Stimulated activated naive CD8-positive, alpha-beta T cell treated with anti-CD3 and anti-CD28 coated beads, Interleukin-15, Interleukin-2, amounts not matched to agents 100 U/mL and 50 U/mL, for 24 hours (primary cell): ENCODE measurements around the gene UQCC5.

Experiments used
- ATAC-seq: fragments of 150-1000 bp; cut with Tn5 transposase; one replicate; pipeline ENCODE4 v1.10.0; 2021
- DNase-seq: peaks from one replicate; pipeline ENCODE4 v3.0.0; 2021

UQCC5 gene

DNA sequence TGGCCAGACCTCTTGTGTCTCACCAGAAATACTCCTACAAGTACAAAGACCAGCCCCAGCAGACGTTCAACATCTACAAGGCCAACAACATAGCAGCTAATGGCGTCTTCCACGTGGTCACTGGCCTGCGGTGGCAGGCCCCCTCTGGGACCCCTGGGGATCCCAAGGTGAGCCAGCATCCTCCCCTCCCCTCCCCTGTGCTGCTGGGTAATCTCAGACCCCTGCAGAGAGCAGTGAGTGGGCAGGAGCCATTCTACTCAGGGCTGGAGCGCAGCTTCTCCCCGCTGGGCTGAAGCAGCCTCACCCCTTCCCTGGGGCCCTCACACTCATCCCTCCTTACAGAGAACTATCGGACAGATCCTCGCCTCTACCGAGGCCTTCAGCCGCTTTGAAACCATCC lies 31.4 kb upstream of the UQCC5 start:
- no peak for DNase-seq
- no peak for ATAC-seq

GRCh38 chr3:52506266-52506966 lies 30.0 kb upstream of the UQCC5 start:
- no peak for ATAC-seq

DNA sequence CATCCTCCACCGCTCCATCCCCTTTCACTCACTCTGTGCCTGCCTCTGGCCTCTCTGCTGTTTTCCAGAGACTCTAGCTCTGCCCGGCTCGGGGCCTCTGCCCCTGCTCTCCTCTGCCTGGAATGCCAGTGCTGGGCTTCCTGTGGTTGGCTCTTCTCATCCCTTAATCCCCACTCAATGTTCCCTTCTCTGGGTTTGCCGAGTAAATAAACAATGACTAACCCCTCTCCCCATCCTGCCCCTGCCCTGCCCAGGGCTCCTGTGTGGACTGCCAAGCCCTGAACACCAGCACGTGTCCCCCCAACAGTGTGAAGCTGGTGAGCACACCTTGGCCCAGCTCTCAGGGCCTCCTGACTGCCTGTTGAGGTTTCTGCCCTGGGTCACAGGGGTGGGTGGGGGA lies 29.0 kb upstream of the UQCC5 start:
- no peak for DNase-seq
- no peak for ATAC-seq

More at GRCh38 chr3:52506266-52506966, 30.0 kb upstream of the UQCC5 start:
- no peak for DNase-seq

DNA sequence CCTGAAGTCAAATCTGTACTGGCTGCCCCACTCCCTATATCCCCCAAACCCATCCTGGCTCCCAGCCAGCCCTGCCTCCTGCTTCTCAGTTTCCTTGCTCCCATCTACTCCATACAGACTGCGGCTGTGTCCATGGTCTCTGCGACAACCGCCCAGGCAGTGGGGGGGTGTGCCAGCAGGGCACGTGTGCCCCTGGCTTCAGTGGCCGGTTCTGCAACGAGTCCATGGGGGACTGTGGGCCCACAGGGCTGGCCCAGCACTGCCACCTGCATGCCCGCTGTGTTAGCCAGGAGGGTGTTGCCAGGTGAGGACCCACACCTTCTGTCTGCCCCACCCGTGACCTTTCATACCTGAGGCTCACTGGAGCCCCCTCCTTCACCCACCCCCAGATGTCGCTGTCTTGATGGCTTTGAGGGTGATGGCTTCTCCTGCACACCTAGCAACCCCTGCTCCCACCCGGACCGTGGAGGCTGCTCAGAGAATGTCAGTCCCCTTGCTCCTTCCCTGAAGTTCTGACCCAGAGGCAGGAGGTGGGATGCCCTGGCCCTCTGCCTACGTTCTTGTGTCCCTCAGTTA lies 26.6 kb upstream of the UQCC5 start:
- DNase-seq = no peak
- ATAC-seq = no peak

- ATAC-seq (no peak), DNase-seq (no peak)
These were observed 24.9 kb upstream of the UQCC5 start for GRCh38 chr3:52511509-52511908.

- no peak for DNase-seq
- no peak for ATAC-seq
These were observed 24.3 kb upstream of the UQCC5 start for GRCh38 chr3:52512105-52512504.

DNA sequence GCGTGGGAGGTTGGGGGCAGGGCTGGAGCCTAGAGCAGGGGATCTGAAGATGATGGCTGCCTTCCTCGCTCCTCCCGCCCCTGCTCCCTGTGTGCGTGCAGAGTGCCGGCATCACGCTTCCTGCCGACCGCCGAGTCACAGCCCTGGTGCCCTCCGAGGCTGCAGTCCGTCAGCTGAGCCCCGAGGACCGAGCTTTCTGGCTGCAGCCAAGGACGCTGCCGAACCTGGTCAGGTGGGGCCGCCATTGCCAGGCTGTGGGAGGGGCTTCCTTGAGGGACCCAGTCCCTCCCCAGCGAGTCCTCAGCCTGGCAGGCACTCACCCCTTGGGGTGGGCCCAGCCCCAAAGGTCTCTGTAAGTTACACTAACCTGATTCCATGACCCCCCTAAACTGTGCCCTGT lies 23.7 kb upstream of the UQCC5 start:
- no peak for DNase-seq
- ATAC-seq = no peak

DNA sequence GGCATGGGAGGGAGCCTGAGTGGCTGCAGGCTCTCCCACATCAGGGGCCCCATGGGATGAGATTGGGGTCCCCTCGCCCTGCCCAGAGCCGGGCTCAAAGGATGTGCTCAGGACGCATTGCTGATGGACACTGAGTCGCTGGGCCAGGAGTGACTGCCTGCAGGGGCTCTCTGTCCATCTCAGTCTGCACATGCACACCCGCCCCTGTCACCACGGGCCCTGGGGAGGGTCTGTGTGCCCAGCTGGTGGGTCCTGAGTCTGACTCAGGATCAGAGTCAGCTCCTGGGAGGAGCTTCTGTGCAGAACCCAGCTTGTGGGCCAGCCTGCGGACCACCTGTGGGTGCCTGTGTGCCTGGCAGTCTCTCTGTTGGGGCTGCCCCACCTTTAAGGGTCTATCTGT lies 23.1 kb upstream of the UQCC5 start:
- ATAC-seq (no peak), DNase-seq (no peak)

DNA sequence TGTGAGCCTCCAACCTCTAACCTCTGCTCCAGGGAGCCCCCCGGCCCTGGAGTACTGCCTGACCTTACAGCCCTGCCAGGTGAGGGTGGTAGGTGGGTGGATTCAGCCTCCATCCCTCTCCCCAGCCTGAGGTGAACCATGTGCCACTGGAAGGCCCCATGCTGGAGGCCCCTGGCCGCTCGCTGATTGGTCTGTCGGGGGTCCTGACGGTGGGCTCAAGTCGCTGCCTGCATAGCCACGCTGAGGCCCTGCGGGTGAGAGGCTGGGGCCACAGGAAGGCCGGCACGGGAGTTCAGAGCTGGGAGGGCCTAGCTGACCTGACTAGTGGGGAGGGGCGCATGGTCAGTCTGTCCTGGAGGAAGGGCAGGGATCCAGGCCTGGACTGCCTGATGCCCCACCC lies 21.8 kb upstream of the UQCC5 start:
- DNase-seq (no peak), ATAC-seq (no peak)

DNA sequence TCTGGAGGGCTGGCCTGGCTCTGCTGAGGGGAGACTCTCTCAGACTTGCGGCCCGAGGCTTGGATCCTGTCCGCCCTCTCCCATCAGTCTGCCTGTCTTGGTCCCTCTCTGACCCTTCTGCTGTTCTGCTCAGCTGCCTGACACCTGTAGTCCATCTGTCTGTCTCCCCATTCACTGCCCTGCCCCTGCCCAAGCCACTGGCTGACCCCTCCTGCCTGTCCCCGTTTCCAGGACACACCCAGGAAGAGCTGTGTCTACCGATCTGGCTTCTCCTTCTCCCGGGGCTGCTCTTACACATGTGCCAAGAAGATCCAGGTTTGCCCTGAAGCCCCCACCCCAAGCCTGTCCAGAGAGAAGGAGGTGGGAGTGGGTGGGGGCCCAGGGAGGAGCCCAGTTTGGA lies 21.2 kb upstream of the UQCC5 start:
- ATAC-seq (no peak), DNase-seq (no peak)

DNA sequence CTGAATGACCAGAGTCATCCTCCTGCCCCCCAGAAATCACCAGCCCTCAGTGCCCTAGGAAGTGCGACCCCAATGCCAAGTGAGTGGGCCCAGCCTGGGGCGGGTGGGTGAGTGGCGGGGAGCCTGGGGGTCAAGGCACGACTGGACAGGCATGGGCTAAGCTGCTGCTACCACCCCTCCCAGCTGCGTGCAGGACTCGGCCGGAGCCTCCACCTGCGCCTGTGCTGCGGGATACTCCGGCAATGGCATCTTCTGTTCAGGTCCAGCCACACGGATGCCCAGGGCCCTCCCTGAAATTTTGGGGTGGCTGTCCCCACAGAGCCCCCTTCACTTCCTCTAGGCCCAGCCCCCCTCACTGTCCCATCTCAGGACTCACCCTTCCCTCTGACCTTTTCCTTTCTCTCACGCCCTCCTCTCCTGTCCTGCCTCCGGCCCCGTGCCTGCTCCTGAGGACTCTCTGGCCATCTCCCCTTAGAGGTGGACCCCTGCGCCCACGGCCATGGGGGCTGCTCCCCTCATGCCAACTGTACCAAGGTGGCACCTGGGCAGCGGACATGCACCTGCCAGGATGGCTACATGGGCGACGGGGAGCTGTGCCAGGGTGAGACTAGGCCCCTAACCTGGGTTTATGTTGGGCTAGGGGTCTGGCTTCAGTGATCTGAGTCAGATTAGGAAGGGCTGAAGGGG lies 19.8 kb upstream of the UQCC5 start:
- no peak for ATAC-seq

DNA sequence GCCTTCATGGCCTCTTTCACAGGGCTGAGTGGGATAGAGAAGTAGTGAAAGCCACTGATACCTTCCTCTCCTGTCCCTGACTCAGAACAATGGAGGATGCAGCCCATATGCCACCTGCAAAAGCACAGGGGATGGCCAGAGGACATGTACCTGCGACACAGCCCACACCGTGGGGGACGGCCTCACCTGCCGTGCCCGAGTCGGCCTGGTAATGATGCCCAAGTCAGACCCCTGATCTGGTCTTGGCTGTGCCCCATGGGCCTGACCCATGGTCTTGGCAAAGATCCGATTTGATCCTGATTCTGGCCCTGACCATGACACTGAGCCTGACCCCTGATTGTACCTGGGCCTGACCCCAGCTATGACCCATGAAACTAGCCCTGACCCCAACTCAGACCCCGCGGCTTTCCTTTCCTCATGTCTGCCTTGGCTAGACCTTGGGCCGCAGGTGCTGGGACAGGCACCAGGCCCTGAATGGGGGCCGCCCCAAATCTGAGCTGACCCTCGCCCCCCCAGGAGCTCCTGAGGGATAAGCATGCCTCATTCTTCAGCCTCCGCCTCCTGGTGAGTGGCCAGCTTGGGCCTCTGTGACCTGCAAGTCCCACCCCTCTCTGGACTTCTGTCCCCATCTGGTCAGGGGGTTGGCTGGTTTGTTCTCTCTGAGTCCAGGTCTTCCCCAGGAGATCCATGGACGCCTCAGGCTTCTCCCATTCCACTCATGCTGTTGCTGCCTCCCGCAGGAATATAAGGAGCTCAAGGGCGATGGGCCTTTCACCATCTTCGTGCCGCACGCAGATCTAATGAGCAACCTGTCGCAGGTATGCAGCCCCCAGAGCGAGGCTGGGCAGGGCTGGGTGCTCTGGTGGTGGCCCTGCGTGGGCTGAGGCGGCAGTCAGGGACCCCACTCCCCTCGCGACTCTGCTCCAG lies 18.3 kb upstream of the UQCC5 start:
- DNase-seq = no peak
- no peak for ATAC-seq

More for the DNA sequence above, 19.8 kb upstream of the UQCC5 start:
- DNase-seq = no peak

DNA sequence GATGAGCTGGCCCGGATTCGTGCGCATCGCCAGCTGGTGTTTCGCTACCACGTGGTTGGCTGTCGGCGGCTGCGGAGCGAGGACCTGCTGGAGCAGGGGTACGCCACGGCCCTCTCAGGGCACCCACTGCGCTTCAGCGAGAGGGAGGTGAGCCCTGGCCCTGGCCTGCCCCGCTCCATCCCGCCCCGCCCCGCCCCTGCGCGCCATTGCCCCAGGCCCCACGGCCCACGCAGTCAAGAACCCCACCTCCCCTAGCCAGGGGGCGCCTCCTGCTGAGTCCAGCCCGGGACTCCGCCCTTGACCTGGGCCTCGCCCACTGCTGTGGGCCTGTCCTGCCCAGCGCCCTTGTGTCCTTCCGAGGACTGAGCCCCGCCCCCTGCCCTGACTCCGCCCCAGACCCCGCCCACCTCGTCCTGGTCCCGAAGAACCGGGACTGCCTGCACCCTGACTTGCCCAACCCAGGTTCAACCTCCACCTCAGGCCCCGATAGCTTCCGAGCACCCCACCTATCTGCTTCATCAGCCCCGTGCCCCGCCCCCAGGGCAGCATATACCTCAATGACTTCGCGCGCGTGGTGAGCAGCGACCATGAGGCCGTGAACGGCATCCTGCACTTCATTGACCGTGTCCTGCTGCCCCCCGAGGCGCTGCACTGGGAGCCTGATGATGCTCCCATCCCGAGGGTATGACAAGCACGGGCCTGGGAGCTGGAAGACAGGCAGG lies 17.5 kb upstream of the UQCC5 start:
- DNase-seq (no peak), ATAC-seq (no peak)

DNA sequence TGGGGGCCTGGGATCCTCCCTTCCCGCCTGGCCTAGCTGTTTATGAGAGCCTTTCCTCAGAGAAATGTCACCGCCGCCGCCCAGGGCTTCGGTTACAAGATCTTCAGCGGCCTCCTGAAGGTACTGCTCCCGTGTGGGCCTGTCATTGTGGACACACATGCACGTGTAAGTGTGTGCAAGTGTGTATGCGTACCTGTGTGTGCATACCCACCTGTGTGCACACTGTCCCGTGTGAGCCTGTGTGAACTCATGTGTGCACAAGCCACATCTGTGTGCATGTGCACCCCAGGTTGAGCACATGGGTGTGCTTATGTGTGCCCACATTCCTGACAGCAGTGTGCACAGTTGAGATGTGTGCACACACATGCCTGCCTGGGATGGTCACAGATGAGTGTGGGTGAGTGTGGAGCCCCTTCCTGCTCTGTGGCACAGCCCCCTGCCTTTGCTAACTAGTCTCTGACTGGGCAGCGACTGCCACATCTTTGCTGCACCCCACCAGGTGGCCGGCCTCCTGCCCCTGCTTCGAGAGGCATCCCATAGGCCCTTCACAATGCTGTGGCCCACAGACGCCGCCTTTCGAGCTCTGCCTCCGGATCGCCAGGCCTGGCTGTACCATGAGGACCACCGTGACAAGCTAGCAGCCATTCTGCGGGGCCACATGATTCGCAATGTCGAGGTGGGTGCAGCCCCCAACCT lies 16.8 kb upstream of the UQCC5 start:
- no peak for ATAC-seq

DNA sequence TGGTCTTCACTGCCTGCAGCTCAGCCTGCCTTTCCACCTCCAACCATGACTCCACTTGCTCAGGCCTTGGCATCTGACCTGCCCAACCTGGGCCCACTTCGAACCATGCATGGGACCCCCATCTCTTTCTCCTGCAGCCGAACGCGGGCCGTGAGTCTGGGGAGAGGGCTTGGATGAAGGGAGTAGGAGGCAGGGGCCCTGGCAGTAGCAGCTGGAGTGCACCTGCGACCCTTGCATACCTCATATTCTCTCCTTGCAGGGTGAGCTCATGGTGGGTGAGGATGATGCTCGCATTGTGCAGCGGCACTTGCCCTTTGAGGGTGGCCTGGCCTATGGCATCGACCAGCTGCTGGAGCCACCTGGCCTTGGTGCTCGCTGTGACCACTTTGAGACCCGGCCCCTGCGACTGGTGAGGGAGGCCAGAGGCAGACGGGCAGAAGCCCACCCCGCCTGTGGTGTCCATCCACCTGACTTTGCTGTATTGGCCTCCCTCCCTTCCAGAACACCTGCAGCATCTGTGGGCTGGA lies 16.2 kb upstream of the UQCC5 start:
- DNase-seq = no peak
- no peak for ATAC-seq

More for the DNA sequence above, 16.8 kb upstream of the UQCC5 start:
- DNase-seq = no peak

DNA sequence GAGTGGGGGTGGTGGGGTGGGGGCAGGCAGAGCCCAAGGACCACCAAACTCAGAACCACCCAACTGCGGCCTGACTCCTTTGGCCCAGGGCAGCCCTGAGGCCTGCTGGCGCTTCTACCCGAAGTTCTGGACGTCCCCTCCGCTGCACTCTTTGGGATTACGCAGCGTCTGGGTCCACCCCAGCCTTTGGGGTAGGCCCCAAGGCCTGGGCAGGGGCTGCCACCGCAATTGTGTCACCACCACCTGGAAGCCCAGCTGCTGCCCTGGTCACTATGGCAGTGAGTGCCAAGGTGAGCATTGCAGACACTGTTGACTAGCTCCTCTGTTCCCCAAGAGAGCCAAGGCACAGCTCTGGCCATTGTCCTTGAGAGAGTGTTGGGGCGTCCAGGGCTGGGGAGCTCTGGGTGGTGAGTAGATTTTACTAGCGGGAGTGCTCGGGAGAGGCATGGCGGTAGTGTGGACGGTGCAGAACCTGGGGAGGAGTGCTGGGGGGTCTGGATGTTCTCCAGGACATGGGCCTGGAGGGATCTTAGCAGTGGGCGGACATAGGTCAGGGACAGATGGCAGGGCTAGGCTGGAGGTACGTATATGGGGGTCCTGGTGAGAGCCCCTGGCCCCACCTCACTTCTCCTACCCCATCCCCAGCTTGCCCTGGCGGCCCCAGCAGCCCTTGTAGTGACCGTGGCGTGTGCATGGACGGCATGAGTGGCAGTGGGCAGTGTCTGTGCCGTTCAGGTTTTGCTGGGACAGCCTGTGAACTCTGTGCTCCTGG lies 15.5 kb upstream of the UQCC5 start:
- DNase-seq = no peak
- no peak for ATAC-seq

- no peak for ATAC-seq
- DNase-seq = no peak
These were observed 14.9 kb upstream of the UQCC5 start for GRCh38 chr3:52521488-52521824.

GRCh38 chr3:52521881-52522650 lies 14.3 kb upstream of the UQCC5 start:
- DNase-seq (no peak), ATAC-seq (no peak)

- DNase-seq = no peak
- ATAC-seq = no peak
These were observed 13.7 kb upstream of the UQCC5 start for GRCh38 chr3:52522651-52523251.
